SK-N-SH (cell line): ENCODE data around the gene SLC35G2. TPM values are rescaled to one million over a fixed set of nuclear protein-coding genes. Genes with fewer than 3 reads are reported as not detected.

Source experiments
- CTCF ChIA-PET: fragments of 300-600, 350-600 bp; formaldehyde crosslinking; extraction: SDS; loops from one replicate; lab custom pipeline; 2021; lab: Yijun Ruan, JAX
- POLR2A ChIA-PET: fragments of 350-600 bp; sonication (Branson Sonifier 250); formaldehyde crosslinking; extraction: SDS; loops from one replicate; lab custom pipeline; 2020; ENCODE audit warnings: antibody characterized with exemption, inconsistent platforms; lab: Yijun Ruan, JAX
- DNase-seq: peaks from one replicate; pipeline ENCODE4 v3.0.0; 2012
- H2AFZ ChIP-seq: fragments of 200-600 bp; sonication (generic); 2 replicates; pipeline ENCODE4 v1.8.1; 2016; ENCODE audit warnings: antibody characterized with exemption, mild to moderate bottlenecking, low read depth
- H3F3A ChIP-seq: fragments of 200-600 bp; sonication (generic); replicated peaks from 2 replicates; pipeline ENCODE3; 2016; ENCODE audit warnings: antibody characterized with exemption, mild to moderate bottlenecking; ENCODE audit not compliant: insufficient read depth
- H3K27ac ChIP-seq, 2 experiments: fragments of 200-500 bp in 1 of 2; fragments of 200-600 bp in 1 of 2; sonication (Bioruptor generic) in 1 of 2; sonication (generic), shearing (Covaris generic) in 1 of 2; 2 replicates each; pipeline versions ENCODE4 v1.5.1 to v1.6.1; 2014 to 2016; ENCODE audit warnings: low read depth in 2 of 2, inconsistent platforms in 1 of 2, low read length in 1 of 2, mild to moderate bottlenecking in 1 of 2, mixed read lengths in 1 of 2
- H3K27me3 ChIP-seq: fragments of 200-600 bp; sonication (generic), shearing (Covaris generic); 2 replicates; pipeline ENCODE4 v1.6.1; 2016; ENCODE audit warnings: mixed run types; ENCODE audit not compliant: insufficient read depth
- H3K36me3 ChIP-seq, 2 experiments: fragments of 200-500 bp in 1 of 2; fragments of 200-600 bp in 1 of 2; sonication (Bioruptor generic) in 1 of 2; sonication (generic) in 1 of 2; replicated peaks in 1 of 2; 2 replicates each; pipeline versions ENCODE3 to v1.5.1; 2014 to 2016; ENCODE audit warnings: low read length in 1 of 2, mild to moderate bottlenecking in 1 of 2; ENCODE audit not compliant: insufficient read depth in 2 of 2, control insufficient read depth in 1 of 2
- H3K4me1 ChIP-seq, 2 experiments: fragments of 200-500 bp in 1 of 2; fragments of 200-600 bp in 1 of 2; sonication (Bioruptor generic) in 1 of 2; sonication (generic), shearing (Covaris generic) in 1 of 2; 2 replicates each; pipeline versions ENCODE4 v1.5.1 to v1.6.1; 2014 to 2016; ENCODE audit warnings: low read depth in 1 of 2, low read length in 1 of 2, mixed run types in 1 of 2; ENCODE audit not compliant: insufficient read depth in 2 of 2, control insufficient read depth in 1 of 2
- H3K4me2 ChIP-seq: fragments of 200-600 bp; sonication (generic), shearing (Covaris generic); 2 replicates; pipeline ENCODE4 v1.6.1; 2017; ENCODE audit warnings: mixed run types
- H3K4me3 ChIP-seq, 2 experiments: fragments of 200-500 bp in 1 of 2; fragments of 200-600 bp in 1 of 2; sonication (Bioruptor generic) in 1 of 2; sonication (generic), shearing (Covaris generic) in 1 of 2; 2 replicates each; pipeline versions ENCODE4 v1.5.1 to v1.8.1; 2014 to 2016; ENCODE audit warnings: low read depth in 2 of 2, inconsistent platforms in 1 of 2, low read length in 1 of 2, mild to moderate bottlenecking in 1 of 2, mixed read lengths in 1 of 2, moderate library complexity in 1 of 2
- H3K79me2 ChIP-seq: fragments of 200-600 bp; sonication (generic); 2 replicates; pipeline ENCODE4 v1.8.1; 2017; ENCODE audit warnings: mild to moderate bottlenecking; ENCODE audit not compliant: insufficient read depth
- H3K9ac ChIP-seq: fragments of 200-600 bp; sonication (generic); 2 replicates; pipeline ENCODE4 v1.6.1; 2017; ENCODE audit warnings: mixed run types
- H3K9me2 ChIP-seq: fragments of 200-600 bp; sonication (generic); 2 replicates; pipeline ENCODE4 v1.6.1; 2017; ENCODE audit warnings: mixed run types
- H3K9me3 ChIP-seq: fragments of 200-600 bp; sonication (generic); 2 replicates; pipeline ENCODE4 v1.6.1; 2017; ENCODE audit warnings: mixed run types, mild to moderate bottlenecking, moderate library complexity
- H4K20me1 ChIP-seq: fragments of 200-600 bp; sonication (generic); 2 replicates; pipeline ENCODE4 v1.6.1; 2017; ENCODE audit warnings: mild to moderate bottlenecking, mixed run types; ENCODE audit not compliant: insufficient read depth
- CHD2 ChIP-seq: fragments of 150-350 bp; IDR thresholded peaks from 2 replicates; pipeline ENCODE4 v1.6.1; 2018; ENCODE audit warnings: low read length; ENCODE audit not compliant: partially characterized antibody
- ELF1 ChIP-seq: IDR thresholded peaks from 2 replicates; pipeline ENCODE4 v1.4.0; 2012
- EZH2phosphoT487 ChIP-seq: fragments of 200-600 bp; sonication (generic); IDR thresholded peaks from 2 replicates; pipeline ENCODE4 v1.6.1; 2017; ENCODE audit warnings: low read depth, mixed run types, mild to moderate bottlenecking, antibody characterized with exemption, moderate library complexity, borderline replicate concordance
- FOSL2 ChIP-seq: IDR thresholded peaks from 2 replicates; pipeline ENCODE4 v1.4.0; 2012; ENCODE audit warnings: low read depth, mild to moderate bottlenecking, moderate library complexity, borderline replicate concordance
- FOXM1 ChIP-seq: IDR thresholded peaks from 2 replicates; pipeline ENCODE4 v1.4.0; 2012; ENCODE audit warnings: low read depth, mild to moderate bottlenecking
- MEF2A ChIP-seq: IDR thresholded peaks from 2 replicates; pipeline ENCODE4 v1.4.0; 2012; ENCODE audit warnings: low read depth, borderline replicate concordance
- MXI1 ChIP-seq: IDR thresholded peaks from 2 replicates; pipeline ENCODE4 v1.6.1; 2012; ENCODE audit warnings: mild to moderate bottlenecking, low read depth, low read length, improper control_type of control experiment
- NFIC ChIP-seq: IDR thresholded peaks from 2 replicates; pipeline ENCODE4 v1.4.0; 2012; ENCODE audit warnings: borderline replicate concordance
- PBX3 ChIP-seq: IDR thresholded peaks from 2 replicates; pipeline ENCODE4; 2012
- RCOR1 ChIP-seq: fragments of 150-350 bp; IDR thresholded peaks from 2 replicates; pipeline ENCODE4 v1.6.1; 2017; ENCODE audit warnings: antibody characterized with exemption, low read length
- REST ChIP-seq: IDR thresholded peaks from 2 replicates; pipeline ENCODE4 v1.6.1; 2012; ENCODE audit warnings: mild to moderate bottlenecking, low read depth, low read length, moderate library complexity
- RFX5 ChIP-seq: IDR thresholded peaks from 2 replicates; pipeline ENCODE4 v1.6.1; 2012; ENCODE audit warnings: mild to moderate bottlenecking, improper control_type of control experiment, low read length
- RXRA ChIP-seq: IDR thresholded peaks from 2 replicates; pipeline ENCODE4 v1.4.0; 2012; ENCODE audit warnings: low read depth, mild to moderate bottlenecking, borderline replicate concordance
- TCF12 ChIP-seq: IDR thresholded peaks from 2 replicates; pipeline ENCODE4 v1.4.0; 2012
- USF2 ChIP-seq: fragments of 150-350 bp; IDR thresholded peaks from 2 replicates; pipeline ENCODE4 v1.6.1; 2017; ENCODE audit warnings: antibody characterized with exemption, low read length, low read depth, borderline replicate concordance
- WGBS: methylation state at CpG from one replicate; pipeline ENCODE4 v1.1.6; 2017; ENCODE audit warnings: low lambda C conversion rate; 5-methylcytosine and 5-hydroxymethylcytosine counted together
- polyA plus RNA-seq, 3 experiments: library from polyadenylated mRNA; depleted of rRNA; stranded (reverse); fragments of >200 nt; gene quantifications; 2 replicates each; pipeline ENCODE4 v1.2.3, GENCODE V29; 2012
- TF ChIP-seq, protein P1 (sequence below): IDR thresholded peaks from 2 replicates; pipeline ENCODE4 v1.4.0; 2012; ENCODE audit warnings: low read depth

SLC35G2 gene
- polyA plus RNA-seq, 1 of the 3 experiments (the other 2 are of a cell fraction), result 9.7 TPM

DNA sequence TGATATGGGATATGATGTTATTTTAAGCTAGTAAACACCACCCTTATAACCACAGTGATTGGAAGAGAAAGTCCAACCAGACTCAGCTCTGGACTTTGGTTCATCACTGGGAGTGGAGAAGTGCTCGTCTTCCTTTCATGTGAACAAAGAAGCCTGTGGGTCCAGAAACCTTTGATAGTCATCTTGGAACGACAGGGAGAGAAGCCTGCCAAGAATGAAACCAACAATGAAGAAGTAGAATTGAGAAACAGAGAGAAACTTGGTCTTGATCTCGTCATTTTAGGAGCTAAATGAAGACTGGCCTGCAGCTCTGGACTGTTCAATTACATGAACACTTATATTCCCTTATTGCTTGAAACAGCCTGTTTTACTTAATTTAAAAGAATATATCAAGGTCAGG is 13.1 kb upstream of the SLC35G2 start:
- Histone ChIP-seq H3K79me2 (no peaks in the 10 kb centered on the region), H3K4me3 (no peak overlapping the region), H3K4me2 (no peak overlapping the region), H3F3A (no peaks in the 10 kb centered on the region), H3K9me3 (no peaks in the 10 kb centered on the region), H3K9ac (no peak overlapping the region), H3K4me1 (no peaks in the 10 kb centered on the region; a peak in 1 of 4 replicates), H3K36me3 (no peaks in the 10 kb centered on the region), H4K20me1 (no peaks in the 10 kb centered on the region), H3K27ac (no peak overlapping the region), H2AFZ (no peak overlapping the region), H3K27me3 (no peaks in the 10 kb centered on the region), H3K9me2 (no peaks in the 10 kb centered on the region)
- TF ChIP-seq FOXM1, result no peak
- no peak for TF ChIP-seq EZH2phosphoT487
- no peak for TF ChIP-seq MXI1
- no peak for TF ChIP-seq TCF12
- TF ChIP-seq RFX5, result no peak
- TF ChIP-seq PBX3, result no peak
- no peak for TF ChIP-seq USF2
- TF ChIP-seq RXRA, result no peak
- DNase-seq, result no peak
- ChIA-PET POLR2A (no interaction called here), CTCF (interaction anchor here (1.4 kb wide), 1 partner anchor 208 kb away, joined by 5 read pairs; no protein-coding TSS in a partner anchor)
- WGBS, result 56% methylated on average over 3 of the region's 3 CpGs

GRCh38 chr3:136811701-136812100 is 7.2 kb upstream of the SLC35G2 start:
- Histone ChIP-seq H3K9me2 (no peaks in the 10 kb centered on the region), H4K20me1 (no peaks in the 10 kb centered on the region), H3K36me3 (no peaks in the 10 kb centered on the region), H3K4me2 (no peak overlapping the region), H3K27ac (no peak overlapping the region), H3K4me3 (no peak overlapping the region), H3K4me1 (no peaks in the 10 kb centered on the region), H3F3A (no peaks in the 10 kb centered on the region), H3K9me3 (no peaks in the 10 kb centered on the region), H3K27me3 (no peaks in the 10 kb centered on the region), H3K9ac (no peak overlapping the region), H3K79me2 (no peaks in the 10 kb centered on the region), H2AFZ (no peak overlapping the region)
- no peak for DNase-seq
- TF ChIP-seq ELF1, result no peak
- TF ChIP-seq, protein P1, sequence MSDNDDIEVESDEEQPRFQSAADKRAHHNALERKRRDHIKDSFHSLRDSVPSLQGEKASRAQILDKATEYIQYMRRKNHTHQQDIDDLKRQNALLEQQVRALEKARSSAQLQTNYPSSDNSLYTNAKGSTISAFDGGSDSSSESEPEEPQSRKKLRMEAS, result no peak
- no peak for TF ChIP-seq MEF2A
- TF ChIP-seq NFIC, result no peak
- TF ChIP-seq CHD2, result no peak
- no peak for TF ChIP-seq REST
- no peak for TF ChIP-seq FOXM1
- no peak for TF ChIP-seq RCOR1
- TF ChIP-seq FOSL2, result no peak
- WGBS, result 87% methylated on average over 3 of the region's 3 CpGs
- ChIA-PET POLR2A (no interaction called here), CTCF (no interaction called here)
